A673 (cell line): ENCODE measurements around the gene DNAJC27. TPM values are rescaled to one million over a fixed set of nuclear protein-coding genes. Genes with fewer than 3 reads are reported as not detected.

Experiments used
- BruUV-seq: library from RNA; stranded (reverse); fragments of 400-500 nt; replicated peaks from 2 replicates; lab custom pipeline; 2021; lab: Mats Ljungman, UMichigan
- CTCF ChIA-PET: fragments of 300-600 bp; sonication (Branson Sonifier 250); formaldehyde crosslinking; loops from one replicate; lab custom pipeline; 2022; ENCODE audit warnings: antibody characterized with exemption; lab: Charles Lee
- POLR2A ChIA-PET: fragments of 300-600 bp; sonication (Branson Sonifier 250); formaldehyde crosslinking; loops from one replicate; lab custom pipeline; 2022; ENCODE audit warnings: antibody characterized with exemption; ENCODE audit not compliant: low non-redundant PET; lab: Charles Lee
- DNase-seq: peaks from one replicate; pipeline ENCODE4 v3.0.0-alpha.2; 2015; ENCODE audit warnings: low spot score
- H3K27ac ChIP-seq: fragments of 200-600 bp; sonication (generic); 2 replicates; pipeline ENCODE4 v1.5.1; 2016; ENCODE audit warnings: mixed run types, low read depth, mild to moderate bottlenecking, mixed read lengths, antibody characterized with exemption, low read length; ENCODE audit not compliant: poor library complexity, severe bottlenecking
- H3K27me3 ChIP-seq: fragments of 200-600 bp; sonication (generic); replicated peaks from 2 replicates; pipeline ENCODE4 v1.6.1; 2017; ENCODE audit warnings: mixed run types, low read depth, mild to moderate bottlenecking, mixed read lengths, antibody characterized with exemption, low read length; ENCODE audit not compliant: insufficient read depth, poor library complexity
- H3K36me3 ChIP-seq: fragments of 200-600 bp; sonication (generic); 2 replicates; pipeline ENCODE4 v1.6.1; 2016; ENCODE audit warnings: mixed run types, mild to moderate bottlenecking, mixed read lengths, antibody characterized with exemption, low read length; ENCODE audit not compliant: insufficient read depth, poor library complexity, severe bottlenecking
- H3K4me1 ChIP-seq: fragments of 200-600 bp; sonication (generic); 2 replicates; pipeline ENCODE4 v1.6.1; 2017; ENCODE audit warnings: mixed run types, mild to moderate bottlenecking, mixed read lengths, antibody characterized with exemption, low read length; ENCODE audit not compliant: insufficient read depth, poor library complexity, severe bottlenecking
- H3K4me3 ChIP-seq: fragments of 200-600 bp; sonication (generic); 2 replicates; pipeline ENCODE4 v1.5.1; 2016; ENCODE audit warnings: low read depth, mixed run types, mild to moderate bottlenecking, mixed read lengths, low read length; ENCODE audit not compliant: poor library complexity, severe bottlenecking
- H3K9me3 ChIP-seq: fragments of 200-600 bp; sonication (generic); 2 replicates; pipeline ENCODE4 v1.6.1; 2016; ENCODE audit warnings: mixed run types, low read depth, mild to moderate bottlenecking, mixed read lengths, antibody characterized with exemption, low read length; ENCODE audit not compliant: poor library complexity, severe bottlenecking
- EZH2 ChIP-seq: fragments of 200-600 bp; sonication (generic); IDR thresholded peaks from 2 replicates; pipeline ENCODE4 v1.6.1; 2017; ENCODE audit warnings: borderline replicate concordance, low read depth, mild to moderate bottlenecking, mixed read lengths, antibody characterized with exemption, low read length; ENCODE audit not compliant: poor library complexity, severe bottlenecking
- intact Hi-C: fragments of 100-400 bp; cut with micrococcal nuclease; formaldehyde crosslinking; loops from one replicate; pipeline ENCODE4 v1.10.0; 2022; ENCODE audit not compliant: unreplicated experiment
- total RNA-seq: library from RNA; stranded (reverse); gene quantifications from 2 replicates; pipeline ENCODE4 v1.2.3, GENCODE V29; 2021
- TF ChIP-seq, protein P1 (sequence below): fragments of 300-800, 200-600 bp; sonication (generic); conservative IDR thresholded peaks from 2 replicates; pipeline ENCODE4 v1.5.1; 2017; ENCODE audit warnings: low read depth, mild to moderate bottlenecking, antibody characterized with exemption, low read length, moderate library complexity, mixed read lengths

Gene DNAJC27
- total RNA-seq, 1 experiment from 2014 or later, result 4.4 TPM

DNA sequence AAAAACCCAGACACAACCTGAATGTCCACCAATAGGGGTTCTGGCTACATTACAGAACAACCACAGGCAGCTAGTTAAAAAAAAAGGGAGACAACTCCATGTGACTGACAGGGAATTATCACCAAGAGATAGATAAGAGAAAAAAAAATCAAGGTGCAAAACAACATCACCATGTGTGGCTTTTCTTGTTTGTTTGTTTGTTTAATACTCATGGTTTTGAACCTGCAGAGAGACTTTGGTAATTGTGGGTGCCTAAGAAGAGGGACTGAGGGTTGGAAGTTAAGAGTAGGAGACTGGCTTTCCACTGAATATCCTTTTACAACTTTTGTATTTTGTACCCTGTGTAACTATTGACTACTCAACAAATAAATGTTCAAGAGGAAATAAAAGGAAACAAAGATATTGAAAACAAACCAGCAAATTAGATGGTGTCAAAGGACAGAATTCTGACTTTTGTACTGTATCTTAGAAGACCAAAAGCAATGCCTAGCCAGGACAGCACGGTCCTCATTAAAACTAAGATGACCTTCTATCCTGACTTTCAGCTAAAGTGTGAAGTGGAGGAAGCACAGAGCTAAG is 22.5 kb upstream of the DNAJC27 start:
- no TSS peak for BruUV-seq
- CTCF ChIA-PET, result no interaction called here
- POLR2A ChIA-PET, result no interaction called here

DNA sequence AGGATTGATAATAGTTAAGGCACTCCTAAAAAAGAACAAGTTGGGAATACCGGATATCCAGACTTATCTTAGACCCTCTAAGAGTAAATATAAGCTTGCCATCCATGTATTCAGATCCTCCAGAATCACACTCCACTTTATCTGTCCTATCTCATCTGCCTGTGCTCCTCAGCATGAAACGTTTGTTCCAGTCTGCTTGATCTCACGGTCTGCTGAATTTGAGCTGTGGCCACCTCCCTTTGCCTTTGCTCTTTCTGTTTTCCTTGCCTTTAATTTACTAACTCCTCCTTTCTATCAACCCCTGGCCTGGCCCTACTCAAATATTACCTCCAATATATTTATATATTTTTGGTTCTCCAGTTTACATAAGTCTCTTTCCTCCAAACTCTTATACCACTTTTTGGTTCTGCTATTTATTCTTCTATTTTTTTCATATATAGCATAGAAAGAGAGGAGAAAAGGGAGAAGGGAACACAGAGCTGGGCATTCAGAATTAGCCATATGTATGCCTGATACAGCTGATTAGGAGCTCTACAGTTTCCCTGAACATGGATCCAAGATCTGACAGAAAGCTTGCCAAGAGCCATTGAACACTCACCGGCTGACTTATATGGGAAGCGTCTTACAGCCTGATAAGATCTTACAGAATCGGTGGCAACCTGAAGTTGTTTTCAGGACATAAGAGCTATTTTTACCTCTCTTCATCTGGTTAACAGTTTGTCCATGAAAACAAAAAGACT is 21.8 kb upstream of the DNAJC27 start:
- POLR2A ChIA-PET, result no interaction called here
- H3K27me3 ChIP-seq, result peaks cover 9% of the 10 kb centered on the region
- no peaks in the 10 kb centered on the region for H3K4me1 ChIP-seq
- H3K4me3 ChIP-seq, result no peak overlapping the region
- no peak overlapping the region for H3K27ac ChIP-seq
- DNase-seq, result no peak
- BruUV-seq, result no TSS peak
- H3K36me3 ChIP-seq, result no peaks in the 10 kb centered on the region
- intact Hi-C loops, result no loop called here
- H3K9me3 ChIP-seq, result no peaks in the 10 kb centered on the region
- TF ChIP-seq, protein P1, sequence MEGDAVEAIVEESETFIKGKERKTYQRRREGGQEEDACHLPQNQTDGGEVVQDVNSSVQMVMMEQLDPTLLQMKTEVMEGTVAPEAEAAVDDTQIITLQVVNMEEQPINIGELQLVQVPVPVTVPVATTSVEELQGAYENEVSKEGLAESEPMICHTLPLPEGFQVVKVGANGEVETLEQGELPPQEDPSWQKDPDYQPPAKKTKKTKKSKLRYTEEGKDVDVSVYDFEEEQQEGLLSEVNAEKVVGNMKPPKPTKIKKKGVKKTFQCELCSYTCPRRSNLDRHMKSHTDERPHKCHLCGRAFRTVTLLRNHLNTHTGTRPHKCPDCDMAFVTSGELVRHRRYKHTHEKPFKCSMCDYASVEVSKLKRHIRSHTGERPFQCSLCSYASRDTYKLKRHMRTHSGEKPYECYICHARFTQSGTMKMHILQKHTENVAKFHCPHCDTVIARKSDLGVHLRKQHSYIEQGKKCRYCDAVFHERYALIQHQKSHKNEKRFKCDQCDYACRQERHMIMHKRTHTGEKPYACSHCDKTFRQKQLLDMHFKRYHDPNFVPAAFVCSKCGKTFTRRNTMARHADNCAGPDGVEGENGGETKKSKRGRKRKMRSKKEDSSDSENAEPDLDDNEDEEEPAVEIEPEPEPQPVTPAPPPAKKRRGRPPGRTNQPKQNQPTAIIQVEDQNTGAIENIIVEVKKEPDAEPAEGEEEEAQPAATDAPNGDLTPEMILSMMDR, result no peak
- no peak for TF ChIP-seq EZH2
- CTCF ChIA-PET, result no interaction called here

More for the DNA sequence above, 22.5 kb upstream of the DNAJC27 start:
- H3K4me1 ChIP-seq, result no peaks in the 10 kb centered on the region
- H3K4me3 ChIP-seq, result no peak overlapping the region
- no peak for DNase-seq
- peaks cover 9% of the 10 kb centered on the region for H3K27me3 ChIP-seq
- no peaks in the 10 kb centered on the region for H3K9me3 ChIP-seq
- no peak for TF ChIP-seq EZH2
- TF ChIP-seq, protein P1, result no peak
- no peak overlapping the region for H3K27ac ChIP-seq
- intact Hi-C loops, result no loop called here
- H3K36me3 ChIP-seq, result no peaks in the 10 kb centered on the region

DNA sequence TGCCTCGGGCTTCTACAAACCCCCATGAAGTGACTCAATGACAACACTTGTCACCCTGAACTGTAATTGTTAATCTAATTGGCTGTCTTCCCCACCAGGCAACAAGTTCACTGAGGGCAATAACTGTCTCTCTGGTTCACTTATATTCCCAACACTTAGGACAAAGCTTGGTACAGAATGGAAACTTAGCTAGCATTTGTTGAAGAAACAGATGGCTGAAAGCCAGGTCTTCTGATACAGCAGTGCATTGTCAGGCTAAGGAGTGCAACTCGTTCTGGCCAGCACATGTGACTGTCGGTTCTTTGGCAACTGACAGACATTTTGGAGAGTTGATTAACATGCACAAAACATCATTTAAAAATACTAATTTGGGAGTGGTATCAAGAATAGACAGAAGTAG is 14.6 kb upstream of the DNAJC27 start:
- Histone ChIP-seq H3K27me3 (no peaks in the 10 kb centered on the region), H3K4me1 (no peaks in the 10 kb centered on the region), H3K4me3 (no peak overlapping the region), H3K27ac (no peak overlapping the region), H3K36me3 (no peaks in the 10 kb centered on the region), H3K9me3 (no peaks in the 10 kb centered on the region)
- no peak for DNase-seq
- POLR2A ChIA-PET, result no interaction called here
- intact Hi-C loops, result no loop called here
- no TSS peak for BruUV-seq
- TF ChIP-seq, protein P1, result no peak
- TF ChIP-seq EZH2, result no peak
- CTCF ChIA-PET, result interaction anchor here (1.9 kb wide), 1 partner anchor 11 kb away, joined by 4 read pairs; no protein-coding TSS in a partner anchor
